ENCODE results near the gene AHR.
"Not testable (repeated sequence)": the region's sequence is repeated elsewhere in the genome, so short reads cannot be mapped to it uniquely, and the experiment has no call there.

The AHR gene

GRCh38 chr7:17380736-17381662 lies 82.5 kb downstream of the AHR start:
- no peak for DNase-seq (ENCODE audit: low spot score)

DNA sequence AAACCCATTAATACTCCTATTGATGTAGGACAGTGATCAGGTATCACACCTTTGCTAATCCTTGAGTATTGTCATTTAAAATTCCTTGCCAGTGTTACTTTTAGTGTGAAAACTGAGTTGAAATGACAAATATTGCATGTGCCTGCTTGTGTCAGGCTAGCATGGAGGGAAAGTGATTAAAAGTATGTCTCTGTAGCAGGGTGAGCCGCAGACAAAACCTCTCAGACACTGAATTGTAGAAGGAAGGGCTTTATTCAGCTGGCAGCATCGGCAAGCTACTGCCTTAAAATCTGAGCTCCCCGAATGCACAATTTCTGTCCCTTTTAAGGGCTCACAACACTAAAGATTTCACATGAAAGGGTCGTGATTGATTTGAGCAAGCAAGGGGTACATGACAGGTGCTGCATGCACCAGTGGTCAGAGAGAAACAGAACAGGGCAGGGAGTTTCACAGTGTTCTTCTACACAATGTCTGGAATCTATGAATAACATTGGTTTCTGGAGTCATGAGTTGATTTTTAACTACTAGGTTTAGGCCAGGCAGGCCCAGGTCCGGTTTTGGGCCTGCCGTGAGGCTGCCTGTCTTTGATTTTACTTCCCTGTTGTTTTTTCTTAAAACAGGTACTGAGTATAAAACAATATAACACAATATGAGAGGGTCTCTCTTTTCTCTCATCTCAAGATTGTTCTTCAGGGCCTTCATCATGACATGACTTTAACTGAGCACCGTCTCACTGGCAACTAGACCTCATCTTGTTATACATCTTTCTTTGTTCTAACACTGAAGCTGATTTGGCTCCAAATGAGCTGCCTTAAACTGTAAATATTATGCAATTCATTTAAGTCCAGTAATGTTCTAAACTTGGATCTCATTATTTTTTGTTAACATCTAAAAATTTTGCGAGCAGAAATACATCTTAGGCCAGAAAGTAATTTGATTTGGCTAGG lies 84.2 kb downstream of the AHR start:
- not testable (repeated sequence) for DNase-seq (ENCODE audit: low spot score)

DNA sequence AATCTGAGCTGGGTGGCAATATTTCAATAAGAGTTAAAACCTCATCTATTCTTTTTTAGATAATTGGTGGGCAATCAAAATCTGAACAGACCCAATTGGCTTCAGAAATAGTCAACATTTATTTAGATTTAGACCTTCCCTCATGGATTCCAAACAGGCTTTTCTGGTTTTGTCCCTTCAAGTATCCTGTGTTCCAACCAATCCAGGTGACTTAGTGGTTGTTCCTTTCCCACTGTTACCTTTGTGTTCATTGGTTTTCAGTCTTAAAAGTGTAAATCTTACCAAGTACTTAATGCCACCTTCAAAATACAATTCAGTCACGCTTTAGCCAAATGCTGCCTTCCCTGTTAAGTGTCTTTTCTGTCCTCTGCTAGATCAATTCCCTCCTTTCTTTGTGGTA lies 85.9 kb downstream of the AHR start:
- DNase-seq (ENCODE audit: low spot score): no peak

DNA sequence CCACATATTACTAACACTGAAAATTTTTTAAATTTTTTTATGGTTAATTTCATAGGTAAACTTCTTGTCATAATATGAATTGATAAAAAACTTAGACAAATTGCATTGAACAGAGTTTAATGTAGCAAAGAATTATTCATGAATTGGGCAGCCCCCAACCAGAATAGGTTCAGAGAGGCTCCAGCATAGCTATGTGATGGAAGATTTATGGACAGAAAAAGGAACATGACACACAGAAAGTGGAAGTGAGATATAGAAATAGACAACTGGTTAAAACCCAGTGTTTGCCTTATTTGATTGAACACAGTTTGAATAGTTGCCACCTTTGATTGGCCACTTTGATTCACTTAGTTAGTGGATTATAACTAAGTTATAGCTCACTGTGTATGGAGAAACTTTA lies 87.2 kb downstream of the AHR start:
- DNase-seq (ENCODE audit: low spot score): no peak

DNA sequence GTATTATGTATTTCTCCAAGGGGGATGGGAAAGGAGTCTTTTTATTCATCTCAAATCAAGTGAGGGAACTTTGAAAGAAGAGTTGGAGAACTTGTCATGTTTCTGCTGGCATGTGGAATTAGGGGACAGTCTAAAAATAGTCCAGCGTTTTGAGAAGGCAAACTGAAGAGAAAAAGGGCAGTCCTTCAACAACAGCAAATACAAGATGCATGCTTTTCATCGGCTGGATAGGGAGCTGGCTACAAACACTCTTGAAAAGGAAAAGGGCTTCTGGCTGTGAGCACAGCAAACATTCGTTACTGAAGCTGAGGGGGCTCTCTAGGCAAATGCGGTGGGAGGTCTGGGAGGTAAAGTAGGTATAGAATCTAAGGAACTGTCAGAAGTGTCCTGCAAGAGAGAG lies 91.9 kb downstream of the AHR start:
- no peak for DNase-seq (ENCODE audit: low spot score)

DNA sequence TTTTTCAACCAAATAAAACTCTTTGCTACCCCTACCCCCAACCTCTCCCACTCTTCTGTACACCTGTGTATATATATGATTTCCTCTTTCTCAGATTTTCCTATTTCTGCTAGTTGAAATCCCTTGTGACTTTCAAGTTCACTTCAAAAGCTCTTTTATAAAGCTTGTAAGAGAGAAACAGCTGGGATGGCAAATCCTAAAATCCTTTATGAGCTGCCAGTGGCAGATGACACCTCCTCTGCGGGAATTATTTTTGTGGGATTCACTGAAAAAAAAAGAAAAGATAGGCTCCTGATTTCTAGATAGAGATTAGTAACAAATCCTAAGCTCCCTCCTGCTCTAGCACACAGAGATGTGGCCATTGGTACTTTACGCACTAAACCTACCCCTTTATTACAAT lies 92.9 kb downstream of the AHR start:
- DNase-seq (ENCODE audit: low spot score): no peak

- DNase-seq (ENCODE audit: low spot score): no peak
These were observed 94.4 kb downstream of the AHR start for GRCh38 chr7:17392846-17393245.

DNA sequence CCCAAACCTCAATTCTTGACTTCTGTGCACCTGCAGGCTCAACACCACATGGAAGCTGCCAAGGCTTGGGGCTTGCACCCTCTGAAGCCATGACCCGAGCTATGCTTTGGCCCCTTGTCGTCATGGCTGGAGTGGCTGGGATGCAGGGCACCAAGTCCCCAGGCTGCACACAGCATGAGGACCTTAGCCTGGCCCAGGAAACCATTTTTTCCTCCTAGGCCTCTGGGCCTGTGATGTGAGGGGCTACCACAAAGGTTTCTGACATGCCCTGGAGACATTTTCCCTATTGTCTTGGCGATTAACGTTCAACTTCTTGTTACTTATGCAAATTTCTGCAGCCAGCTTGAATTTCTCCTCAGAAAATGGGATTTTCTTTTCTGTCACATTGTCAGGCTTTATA lies 96.1 kb downstream of the AHR start:
- DNase-seq (ENCODE audit: low spot score): not testable (repeated sequence)
